ENCODE data around the gene LCTL.

LCTL gene

DNA sequence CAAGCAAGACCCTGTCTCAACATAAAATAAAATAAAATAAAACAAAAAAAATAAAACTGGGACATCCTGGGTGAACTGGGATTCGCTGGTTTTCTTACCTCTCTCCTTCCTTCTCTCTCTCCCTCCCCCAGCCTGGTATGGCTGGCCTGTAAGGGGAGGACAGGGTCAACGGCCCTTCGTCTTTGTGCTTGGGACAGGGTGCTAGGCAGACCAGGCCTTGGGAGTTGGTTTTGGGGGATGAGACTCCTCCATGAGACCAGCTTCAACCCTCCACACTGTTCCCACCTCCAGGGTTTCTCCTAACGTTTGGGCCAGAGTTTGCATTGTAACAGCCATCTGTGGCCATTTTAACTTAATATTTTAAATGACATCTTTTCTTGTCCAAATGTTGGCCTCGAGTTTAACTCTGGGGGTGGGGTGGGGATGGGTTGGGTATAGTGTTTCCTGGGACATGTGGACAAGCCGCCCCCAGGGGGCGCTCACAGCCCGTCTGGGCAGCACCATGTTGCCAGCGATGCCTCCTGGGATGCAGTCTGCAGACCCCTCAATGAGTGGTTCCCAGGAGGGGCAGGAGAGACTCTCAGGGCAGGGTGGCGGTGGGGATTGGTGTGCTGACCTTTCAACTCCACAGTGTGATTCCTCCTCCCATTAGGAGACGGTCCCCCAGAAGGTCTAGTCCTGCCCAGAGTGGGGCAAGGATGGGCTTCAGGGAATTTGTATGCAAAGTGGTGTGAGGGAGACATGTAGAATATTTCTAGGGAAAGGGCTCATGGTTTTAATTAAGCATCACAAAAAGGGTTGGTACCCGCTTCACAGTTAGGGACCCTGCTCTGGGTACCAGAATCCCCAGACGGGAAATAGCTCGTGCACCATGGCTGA is 37.7 kb upstream of the LCTL start:
- Histone ChIP-seq H3K27me3 (ENCODE audit: low read depth, low read length) (peaks cover 20% of the 10 kb centered on the region), H3K4me2 (ENCODE audit: low read length) (peak overlapping the region; percentile 48), H3K27ac (ENCODE audit: low read length) (no peak overlapping the region), H3K36me3 (replicated peaks; ENCODE audit: low read depth, low read length) (no peaks in the 10 kb centered on the region), H4K20me1 (ENCODE audit: insufficient read depth, low read length) (no peaks in the 10 kb centered on the region), H3K9me3 (ENCODE audit: insufficient read depth, low read length) (no peaks in the 10 kb centered on the region), H3K79me2 (ENCODE audit: low read length) (no peaks in the 10 kb centered on the region), H2AFZ (ENCODE audit: low read depth, low read length) (peak overlapping the region; percentile 84; the same call in 1 of the 2 replicates), H3K9ac (ENCODE audit: low read length) (no peak overlapping the region), H3K4me1 (ENCODE audit: low read length) (0 out of 2 replicates have a peak, but pooled peaks cover 2% of the 10 kb centered on the region), H3K4me3 (ENCODE audit: low read length) (no peak overlapping the region)
- TF ChIP-seq, protein P1, sequence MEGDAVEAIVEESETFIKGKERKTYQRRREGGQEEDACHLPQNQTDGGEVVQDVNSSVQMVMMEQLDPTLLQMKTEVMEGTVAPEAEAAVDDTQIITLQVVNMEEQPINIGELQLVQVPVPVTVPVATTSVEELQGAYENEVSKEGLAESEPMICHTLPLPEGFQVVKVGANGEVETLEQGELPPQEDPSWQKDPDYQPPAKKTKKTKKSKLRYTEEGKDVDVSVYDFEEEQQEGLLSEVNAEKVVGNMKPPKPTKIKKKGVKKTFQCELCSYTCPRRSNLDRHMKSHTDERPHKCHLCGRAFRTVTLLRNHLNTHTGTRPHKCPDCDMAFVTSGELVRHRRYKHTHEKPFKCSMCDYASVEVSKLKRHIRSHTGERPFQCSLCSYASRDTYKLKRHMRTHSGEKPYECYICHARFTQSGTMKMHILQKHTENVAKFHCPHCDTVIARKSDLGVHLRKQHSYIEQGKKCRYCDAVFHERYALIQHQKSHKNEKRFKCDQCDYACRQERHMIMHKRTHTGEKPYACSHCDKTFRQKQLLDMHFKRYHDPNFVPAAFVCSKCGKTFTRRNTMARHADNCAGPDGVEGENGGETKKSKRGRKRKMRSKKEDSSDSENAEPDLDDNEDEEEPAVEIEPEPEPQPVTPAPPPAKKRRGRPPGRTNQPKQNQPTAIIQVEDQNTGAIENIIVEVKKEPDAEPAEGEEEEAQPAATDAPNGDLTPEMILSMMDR (IDR thresholded peaks at IDR 0.05; ENCODE audit: low read depth, low read length) = peak; percentile 87
- no peak for TF ChIP-seq EZH2phosphoT487 (IDR thresholded peaks at IDR 0.05; ENCODE audit: low read depth)

DNA sequence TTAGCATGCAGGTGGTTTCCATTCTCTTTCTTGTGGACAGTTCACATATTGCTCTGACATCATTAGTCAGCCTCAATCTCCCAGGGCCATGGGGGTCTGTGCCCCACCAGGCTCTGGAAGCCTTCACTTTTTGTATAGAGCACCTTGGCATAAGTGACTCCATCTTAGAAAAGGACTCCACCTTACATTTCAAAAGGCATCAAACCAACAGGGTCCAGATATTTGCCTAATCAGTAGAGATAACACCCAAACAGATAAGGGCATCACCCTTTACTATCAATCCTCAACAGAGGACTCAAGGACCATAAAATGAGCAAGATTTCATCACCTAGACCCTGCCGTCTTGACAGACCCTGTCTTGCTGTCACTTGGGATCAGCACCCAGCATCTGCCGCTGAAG is 35.7 kb upstream of the LCTL start:
- no peaks in the 10 kb centered on the region for H3K9me3 ChIP-seq (ENCODE audit: insufficient read depth, low read length)
- H3K36me3 ChIP-seq (replicated peaks; ENCODE audit: low read depth, low read length) = no peaks in the 10 kb centered on the region
- no peak overlapping the region for H3K4me2 ChIP-seq (ENCODE audit: low read length)
- no peak overlapping the region for H2AFZ ChIP-seq (ENCODE audit: low read depth, low read length)
- 0 out of 2 replicates have a peak, but pooled peaks cover 2% of the 10 kb centered on the region for H3K4me1 ChIP-seq (ENCODE audit: low read length)
- peaks cover 16% of the 10 kb centered on the region for H3K27me3 ChIP-seq (ENCODE audit: low read depth, low read length)
- H3K9ac ChIP-seq (ENCODE audit: low read length) = no peak overlapping the region
- H3K27ac ChIP-seq (ENCODE audit: low read length) = no peak overlapping the region
- no peak for TF ChIP-seq EZH2phosphoT487 (IDR thresholded peaks at IDR 0.05; ENCODE audit: low read depth)
- TF ChIP-seq, protein P1 (IDR thresholded peaks at IDR 0.05; ENCODE audit: low read depth, low read length) = no peak
- H3K79me2 ChIP-seq (ENCODE audit: low read length) = no peaks in the 10 kb centered on the region
- no peak overlapping the region for H3K4me3 ChIP-seq (ENCODE audit: low read length)
- no peaks in the 10 kb centered on the region for H4K20me1 ChIP-seq (ENCODE audit: insufficient read depth, low read length)

DNA sequence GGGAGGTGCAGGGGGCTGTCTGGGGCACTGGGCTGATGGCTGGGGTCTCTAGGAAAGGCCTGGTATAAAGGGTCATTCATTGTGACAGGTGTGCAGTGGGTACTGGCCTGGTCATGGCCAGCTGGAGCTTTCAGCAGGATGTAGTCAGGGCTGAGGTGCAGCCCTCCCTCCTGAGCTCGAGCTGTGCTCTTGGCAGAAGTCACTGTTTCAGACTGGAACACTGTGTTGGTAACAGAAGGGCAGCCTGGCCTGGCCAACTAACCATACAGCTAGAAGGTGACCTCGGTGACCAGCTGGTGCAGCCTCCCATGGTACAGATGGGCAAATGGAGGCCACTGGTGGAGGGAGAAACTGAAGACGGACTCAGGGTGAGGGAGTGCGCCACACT is 34.4 kb upstream of the LCTL start:
- Histone ChIP-seq H2AFZ (ENCODE audit: low read depth, low read length) (no peak overlapping the region), H3K4me1 (ENCODE audit: low read length) (0 out of 2 replicates have a peak, but pooled peaks cover 2% of the 10 kb centered on the region), H3K9me3 (ENCODE audit: insufficient read depth, low read length) (no peaks in the 10 kb centered on the region), H3K4me2 (ENCODE audit: low read length) (no peak overlapping the region), H3K36me3 (replicated peaks; ENCODE audit: low read depth, low read length) (no peaks in the 10 kb centered on the region), H3K27ac (ENCODE audit: low read length) (no peak overlapping the region), H3K4me3 (ENCODE audit: low read length) (no peak overlapping the region), H4K20me1 (ENCODE audit: insufficient read depth, low read length) (no peaks in the 10 kb centered on the region), H3K9ac (ENCODE audit: low read length) (no peak overlapping the region), H3K79me2 (ENCODE audit: low read length) (no peaks in the 10 kb centered on the region), H3K27me3 (ENCODE audit: low read depth, low read length) (peaks cover 15% of the 10 kb centered on the region)
- TF ChIP-seq, protein P1 (IDR thresholded peaks at IDR 0.05; ENCODE audit: low read depth, low read length) = no peak
- TF ChIP-seq EZH2phosphoT487 (IDR thresholded peaks at IDR 0.05; ENCODE audit: low read depth) = no peak

DNA sequence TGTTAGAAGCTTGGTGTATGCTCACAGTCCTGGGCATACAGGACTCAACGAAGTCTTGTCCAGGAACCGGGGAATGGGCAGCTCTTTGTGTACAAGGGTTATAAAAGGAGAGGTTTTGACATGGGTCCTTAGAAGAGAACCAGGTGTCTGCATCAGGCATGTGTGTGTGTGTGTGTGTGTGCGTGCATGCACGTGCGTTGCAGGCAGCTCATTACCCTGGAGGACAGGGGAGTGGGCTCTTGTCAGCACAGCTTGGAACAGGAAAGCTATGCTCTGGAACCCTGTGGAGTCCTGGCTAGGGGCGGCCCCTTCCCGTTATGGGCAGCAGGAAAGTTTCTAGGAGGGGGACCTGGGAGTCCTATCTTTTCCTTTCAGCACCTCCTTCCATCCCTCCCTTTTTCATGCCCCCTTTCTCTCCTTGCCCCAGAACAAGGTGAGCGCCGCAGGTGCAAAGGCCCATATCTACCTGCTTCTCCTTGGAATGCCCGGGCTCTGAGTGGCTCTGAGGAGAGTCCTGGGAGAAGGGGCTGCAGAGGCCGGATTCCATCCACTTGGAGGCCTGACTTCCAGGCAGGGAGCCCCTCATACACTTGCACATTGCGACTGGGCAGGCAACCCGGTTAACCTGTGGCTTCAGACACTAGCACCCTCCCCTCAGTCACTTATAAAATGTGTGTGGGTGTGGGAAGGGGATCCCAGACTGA is 33.9 kb upstream of the LCTL start:
- no peaks in the 10 kb centered on the region for H3K36me3 ChIP-seq (replicated peaks; ENCODE audit: low read depth, low read length)
- no peaks in the 10 kb centered on the region for H4K20me1 ChIP-seq (ENCODE audit: insufficient read depth, low read length)
- no peak overlapping the region for H3K4me2 ChIP-seq (ENCODE audit: low read length)
- TF ChIP-seq, protein P1 (IDR thresholded peaks at IDR 0.05; ENCODE audit: low read depth, low read length) = no peak
- TF ChIP-seq EZH2phosphoT487 (IDR thresholded peaks at IDR 0.05; ENCODE audit: low read depth) = no peak
- H3K79me2 ChIP-seq (ENCODE audit: low read length) = no peaks in the 10 kb centered on the region
- H3K4me3 ChIP-seq (ENCODE audit: low read length) = no peak overlapping the region
- no peak overlapping the region for H3K27ac ChIP-seq (ENCODE audit: low read length)
- 0 out of 2 replicates have a peak, but pooled peaks cover 2% of the 10 kb centered on the region for H3K4me1 ChIP-seq (ENCODE audit: low read length)
- H2AFZ ChIP-seq (ENCODE audit: low read depth, low read length) = no peak overlapping the region
- no peak overlapping the region for H3K9ac ChIP-seq (ENCODE audit: low read length)
- peaks cover 11% of the 10 kb centered on the region; the same call in 1 of the 2 replicates for H3K27me3 ChIP-seq (ENCODE audit: low read depth, low read length)
- no peaks in the 10 kb centered on the region for H3K9me3 ChIP-seq (ENCODE audit: insufficient read depth, low read length)
